ENCODE measurements around the gene PTPRN2. TPM values are rescaled to one million over a fixed set of nuclear protein-coding genes. Genes with fewer than 3 reads are reported as not detected.

Gene PTPRN2
- total RNA-seq, 4 donors from 2014 or later = 6.6 to 10.7 (median 8.2) TPM

DNA sequence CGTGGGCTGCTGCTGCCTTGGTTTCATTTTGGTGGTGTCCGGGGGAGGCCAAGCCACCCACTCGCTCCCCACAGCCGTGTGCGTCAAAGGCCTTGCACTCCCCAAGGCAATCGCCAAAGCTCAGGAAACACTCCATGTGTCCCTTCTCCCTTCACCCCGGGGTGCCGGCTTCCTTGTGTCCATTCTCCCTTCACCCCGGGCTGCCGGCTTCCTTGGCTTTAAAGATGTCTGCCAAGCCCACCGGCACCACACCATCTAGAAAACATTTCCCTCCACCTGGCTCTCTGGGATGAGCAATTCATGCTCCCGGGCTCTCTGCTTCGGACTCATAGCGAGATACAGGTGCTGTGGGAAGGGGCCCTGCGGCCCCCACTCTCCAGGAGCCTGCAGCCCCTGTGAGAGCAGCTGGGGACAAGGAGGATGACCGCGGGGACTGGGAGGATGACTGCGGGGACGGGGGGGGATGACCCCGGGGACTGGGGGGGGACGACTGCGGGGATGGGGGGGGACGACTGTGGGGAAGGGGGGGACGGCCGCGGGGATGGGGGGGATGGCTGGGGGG, 928.7 kb downstream of the PTPRN2 start:
- peaks cover 0 to 6% (median 0%) of the 10 kb centered on the region in 4 donors for H3K9me3 ChIP-seq
- DNase-seq (ENCODE audit: low spot score in 2 of 2) = no peak
- TF ChIP-seq EP300 (IDR thresholded peaks at IDR 0.05) (no peak), POLR2A (IDR thresholded peaks at IDR 0.05) (no peak)
- TF ChIP-seq, protein P1, sequence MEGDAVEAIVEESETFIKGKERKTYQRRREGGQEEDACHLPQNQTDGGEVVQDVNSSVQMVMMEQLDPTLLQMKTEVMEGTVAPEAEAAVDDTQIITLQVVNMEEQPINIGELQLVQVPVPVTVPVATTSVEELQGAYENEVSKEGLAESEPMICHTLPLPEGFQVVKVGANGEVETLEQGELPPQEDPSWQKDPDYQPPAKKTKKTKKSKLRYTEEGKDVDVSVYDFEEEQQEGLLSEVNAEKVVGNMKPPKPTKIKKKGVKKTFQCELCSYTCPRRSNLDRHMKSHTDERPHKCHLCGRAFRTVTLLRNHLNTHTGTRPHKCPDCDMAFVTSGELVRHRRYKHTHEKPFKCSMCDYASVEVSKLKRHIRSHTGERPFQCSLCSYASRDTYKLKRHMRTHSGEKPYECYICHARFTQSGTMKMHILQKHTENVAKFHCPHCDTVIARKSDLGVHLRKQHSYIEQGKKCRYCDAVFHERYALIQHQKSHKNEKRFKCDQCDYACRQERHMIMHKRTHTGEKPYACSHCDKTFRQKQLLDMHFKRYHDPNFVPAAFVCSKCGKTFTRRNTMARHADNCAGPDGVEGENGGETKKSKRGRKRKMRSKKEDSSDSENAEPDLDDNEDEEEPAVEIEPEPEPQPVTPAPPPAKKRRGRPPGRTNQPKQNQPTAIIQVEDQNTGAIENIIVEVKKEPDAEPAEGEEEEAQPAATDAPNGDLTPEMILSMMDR (IDR thresholded peaks at IDR 0.05) = no peak
- H3K36me3 ChIP-seq = no peaks in the 10 kb centered on the region
- H3K4me3 ChIP-seq = no peak overlapping the region
- WGBS, 2 donors = 79 to 82% methylated on average over 25 to 26 of the region's 26 CpGs
- H3K4me1 ChIP-seq = no peaks in the 10 kb centered on the region
- H3K27ac ChIP-seq = no peak overlapping the region
- H3K27me3 ChIP-seq = no peaks in the 10 kb centered on the region

DNA sequence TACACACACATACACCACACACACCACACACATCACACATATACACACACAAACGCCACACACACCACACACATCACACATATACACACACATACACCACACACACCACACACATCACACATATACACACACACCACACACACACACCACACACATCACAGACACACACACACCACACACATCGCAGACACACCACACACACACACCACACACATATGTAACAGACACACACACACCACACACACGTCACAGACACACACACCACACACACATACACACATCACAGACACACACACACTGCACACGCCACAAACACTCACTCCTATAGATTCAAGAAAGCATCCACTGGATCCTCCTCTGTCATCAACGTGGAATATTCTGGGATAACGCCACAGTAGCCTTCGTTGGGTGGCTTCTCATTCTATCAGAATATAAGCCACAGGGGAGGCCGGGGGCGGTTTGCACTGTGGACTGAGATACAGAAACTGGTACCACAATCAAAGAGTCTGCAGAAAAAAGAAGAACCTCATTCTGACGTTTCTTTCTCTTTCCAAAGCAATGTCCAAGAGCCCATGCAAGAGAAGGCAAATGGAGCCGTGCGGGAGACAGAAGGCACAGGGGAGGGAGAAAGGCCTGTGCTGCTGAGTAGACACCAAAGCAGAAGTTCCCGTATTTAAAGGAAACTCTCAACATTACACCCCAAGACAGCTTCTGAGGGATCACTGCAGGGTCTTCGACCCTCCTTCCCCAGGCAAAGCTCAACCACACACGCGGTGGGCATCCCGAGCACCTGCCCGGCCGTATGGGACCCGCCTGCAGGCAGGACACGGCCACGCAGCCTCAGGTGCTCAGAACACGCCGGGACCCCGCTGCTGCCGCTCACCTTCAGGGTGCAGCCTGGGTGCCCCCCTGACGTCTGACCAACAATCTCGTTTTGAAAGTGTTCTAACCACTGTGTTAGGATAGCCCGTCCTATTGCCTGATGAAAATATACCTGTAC, 929.6 kb downstream of the PTPRN2 start:
- 82 to 88% methylated on average over 29 of the region's 29 CpGs for WGBS, 2 donors
- Histone ChIP-seq H3K4me1 (no peaks in the 10 kb centered on the region), H3K27ac (no peak overlapping the region), H3K4me3 (no peak overlapping the region), H3K9me3 (peaks cover 0 to 6% (median 0%) of the 10 kb centered on the region in 4 donors), H3K36me3 (peaks cover 0 to 2% (median 0%) of the 10 kb centered on the region in 3 donors), H3K27me3 (no peaks in the 10 kb centered on the region)
- no peak for DNase-seq (ENCODE audit: low spot score in 2 of 2)
- TF ChIP-seq, protein P1 (IDR thresholded peaks at IDR 0.05) = no peak
- TF ChIP-seq EP300 (IDR thresholded peaks at IDR 0.05) (no peak), POLR2A (IDR thresholded peaks at IDR 0.05) (no peak)

DNA sequence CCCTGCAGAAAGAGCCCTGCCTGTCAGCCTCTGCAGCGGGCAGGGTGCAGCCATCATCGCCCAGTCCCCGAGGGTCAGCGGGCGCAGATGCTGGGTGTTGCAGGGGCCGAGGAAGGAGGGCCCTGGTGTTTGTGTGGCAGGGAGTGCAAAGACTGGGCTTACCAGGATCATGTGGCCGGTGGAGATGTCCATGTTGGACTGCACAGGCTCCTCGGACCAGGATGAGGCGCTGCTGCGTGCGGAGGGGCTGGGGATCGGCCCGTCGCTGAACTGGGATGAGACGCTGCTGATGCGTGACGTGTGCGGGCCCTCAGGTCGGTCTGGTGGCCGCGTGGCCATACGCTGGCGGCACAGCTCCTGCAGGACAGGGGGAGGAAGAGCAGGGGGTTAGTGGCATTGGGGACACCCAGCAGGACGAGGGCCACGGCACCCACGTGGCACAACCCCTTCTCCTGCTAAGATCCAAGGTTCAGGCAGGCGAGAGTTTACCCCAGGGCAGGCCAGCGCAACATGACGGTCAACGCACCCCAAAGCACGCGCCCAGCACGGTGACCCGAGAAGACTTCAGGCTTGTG, 931.3 kb downstream of the PTPRN2 start:
- peaks cover 0 to 6% (median 0%) of the 10 kb centered on the region in 4 donors for H3K9me3 ChIP-seq
- H3K27me3 ChIP-seq = no peaks in the 10 kb centered on the region
- no peak overlapping the region for H3K4me3 ChIP-seq
- DNase-seq (ENCODE audit: low spot score in 2 of 2) = no peak
- TF ChIP-seq, protein P1 (IDR thresholded peaks at IDR 0.05) = no peak
- no peak for TF ChIP-seq EP300 (IDR thresholded peaks at IDR 0.05)
- no peak for TF ChIP-seq POLR2A (IDR thresholded peaks at IDR 0.05)
- no peaks in the 10 kb centered on the region for H3K4me1 ChIP-seq
- H3K36me3 ChIP-seq = peaks cover 0 to 8% (median 0%) of the 10 kb centered on the region in 3 donors
- WGBS, 2 donors = 93 to 96% methylated on average over 32 to 33 of the region's 34 CpGs
- no peak overlapping the region for H3K27ac ChIP-seq

DNA sequence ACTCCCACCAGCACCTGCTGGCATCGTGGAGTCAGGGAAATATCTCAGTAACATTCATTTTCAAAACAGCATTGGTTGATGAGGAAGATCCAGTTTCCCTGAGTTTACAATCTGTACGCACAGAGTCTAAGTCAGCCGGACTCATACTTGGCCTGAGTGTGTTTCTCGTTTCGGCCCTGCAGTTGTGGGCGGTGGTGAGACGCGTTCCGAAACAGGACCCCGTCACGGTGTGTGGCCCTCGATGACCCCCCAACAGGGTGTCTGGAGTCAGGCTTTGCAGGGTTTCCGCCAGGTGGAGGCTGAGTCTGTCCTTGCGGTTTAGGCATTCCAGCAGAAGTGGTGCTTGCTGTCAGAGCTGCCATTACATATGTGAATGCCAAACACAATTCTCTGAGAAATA, 933.3 kb downstream of the PTPRN2 start:
- H3K9me3 ChIP-seq = peaks cover 0 to 17% (median 0%) of the 10 kb centered on the region in 4 donors
- no peak for TF ChIP-seq POLR2A (IDR thresholded peaks at IDR 0.05)
- no peak for TF ChIP-seq EP300 (IDR thresholded peaks at IDR 0.05)
- TF ChIP-seq, protein P1 (IDR thresholded peaks at IDR 0.05) = no peak
- H3K4me1 ChIP-seq = no peaks in the 10 kb centered on the region
- H3K36me3 ChIP-seq = peaks cover 0 to 13% (median 0%) of the 10 kb centered on the region in 3 donors
- H3K27me3 ChIP-seq = no peaks in the 10 kb centered on the region
- H3K27ac ChIP-seq = no peak overlapping the region
- DNase-seq (ENCODE audit: low spot score in 2 of 2) = no peak
- WGBS, 2 donors = 73 to 82% methylated on average over 14 of the region's 14 CpGs
- no peak overlapping the region for H3K4me3 ChIP-seq
